ENCODE measurements around the gene RANBP3.
A peak's percentile ranks its signal among the peaks of the same experiment; 100 is the strongest.
"Not testable (repeated sequence)": the region's sequence is repeated elsewhere in the genome, so short reads cannot be mapped to it uniquely, and the experiment has no call there.

RANBP3 gene

GRCh38 chr19:5977785-5978605, at the start of gene RANBP3:
Gene RANBP3 (minus strand): TSS chr19:5978140. CDS start chr19:5978082, 58 bp downstream.
- peak; percentile 99 for DNase-seq

- DNase-seq = no peak
Observed at GRCh38 chr19:6026390-6027227, 48.7 kb upstream of the RANBP3 start.

GRCh38 chr19:6024756-6025155, 46.8 kb upstream of the RANBP3 start:
- not testable (repeated sequence) for DNase-seq

DNA sequence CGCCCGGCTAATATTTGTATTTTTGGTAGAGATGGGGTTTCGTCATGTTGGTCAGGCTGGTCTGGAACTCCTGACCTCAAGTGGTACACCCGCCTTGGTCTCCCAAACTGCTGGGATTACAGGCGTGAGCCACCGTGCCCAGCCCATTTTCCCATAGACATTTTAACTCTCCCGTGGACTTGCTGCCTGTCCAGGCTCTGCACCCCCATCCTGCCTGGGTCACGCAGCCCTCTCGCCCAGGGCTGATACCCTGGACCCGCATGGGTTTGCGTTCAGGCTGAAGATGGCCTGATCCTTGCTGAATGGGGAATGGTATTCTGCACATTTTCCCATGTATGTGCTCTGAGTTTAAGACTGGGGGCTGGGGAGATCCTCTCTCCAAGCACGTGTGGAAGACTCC, 46.0 kb upstream of the RANBP3 start:
- DNase-seq = no peak

DNA sequence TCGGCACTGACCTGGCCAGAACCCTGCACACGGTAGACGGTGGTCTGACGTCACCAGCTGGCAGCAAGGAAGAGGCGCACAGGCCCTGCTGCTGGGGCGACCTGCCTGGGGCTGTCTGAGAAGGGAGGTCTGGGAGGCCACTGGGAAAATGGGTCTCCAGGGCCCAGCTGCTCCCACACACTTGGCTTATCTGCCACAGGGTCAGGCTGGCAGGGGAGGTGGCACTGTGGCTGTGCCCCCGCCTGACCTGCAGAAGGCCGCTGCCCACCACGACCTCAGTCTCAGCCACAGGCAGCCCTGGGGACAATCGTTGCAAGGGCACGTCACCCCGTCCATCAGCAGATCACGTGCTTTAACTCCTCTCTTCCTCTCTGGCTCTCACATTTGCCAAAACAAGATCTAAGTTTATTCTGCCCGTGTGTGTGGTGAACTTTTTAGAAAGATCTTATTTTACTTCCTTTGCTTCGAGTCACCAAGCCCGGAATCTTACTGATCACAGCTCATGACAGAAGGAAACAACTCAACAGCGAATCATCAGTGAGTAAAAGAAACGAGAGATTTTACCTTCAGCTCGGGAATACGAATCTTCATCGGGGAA, 45.2 kb upstream of the RANBP3 start:
- DNase-seq = no peak

- no peak for DNase-seq
Observed at GRCh38 chr19:6022570-6023064, 44.7 kb upstream of the RANBP3 start.

- DNase-seq = peak; percentile 87
Observed at GRCh38 chr19:6021878-6022569, 44.1 kb upstream of the RANBP3 start.

GRCh38 chr19:6020972-6021805, 43.2 kb upstream of the RANBP3 start:
- DNase-seq = peak; percentile 57

DNA sequence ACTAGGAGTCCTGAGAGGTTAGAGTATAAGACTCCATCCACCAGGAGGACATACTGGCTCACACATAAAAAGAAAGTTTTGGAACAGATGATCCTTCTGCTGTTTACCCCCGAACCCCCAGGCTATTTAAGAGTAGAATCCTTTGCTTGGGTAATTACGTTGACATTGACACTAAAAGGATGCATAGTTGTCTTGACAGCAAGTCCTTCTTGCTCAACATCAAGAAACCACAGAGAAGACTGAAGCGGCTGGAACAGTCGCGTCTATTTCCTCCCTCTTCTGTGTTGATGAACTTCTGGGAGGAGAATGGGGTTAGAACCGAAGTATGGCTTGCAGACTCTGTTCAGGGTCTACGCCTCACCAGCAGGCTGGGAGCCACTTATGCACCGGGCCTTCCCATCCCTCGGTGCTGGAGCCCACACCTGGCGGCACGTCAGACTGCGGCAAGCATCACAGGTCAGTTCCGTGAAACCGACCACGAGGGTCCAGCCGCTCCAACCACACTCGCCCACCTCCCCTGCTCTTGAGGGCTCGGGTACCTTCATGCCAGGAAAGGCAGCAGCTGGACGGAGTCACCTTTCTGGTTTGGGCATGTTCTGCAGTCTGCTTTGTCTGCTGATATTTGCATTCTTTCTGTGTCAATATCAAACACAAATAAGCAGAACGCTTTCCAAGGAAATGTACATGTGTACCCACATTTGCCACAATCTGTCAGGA, 42.4 kb upstream of the RANBP3 start:
- DNase-seq = peak; percentile 89

GRCh38 chr19:6018786-6019185, 40.8 kb upstream of the RANBP3 start:
- peak; percentile 18 for DNase-seq

DNA sequence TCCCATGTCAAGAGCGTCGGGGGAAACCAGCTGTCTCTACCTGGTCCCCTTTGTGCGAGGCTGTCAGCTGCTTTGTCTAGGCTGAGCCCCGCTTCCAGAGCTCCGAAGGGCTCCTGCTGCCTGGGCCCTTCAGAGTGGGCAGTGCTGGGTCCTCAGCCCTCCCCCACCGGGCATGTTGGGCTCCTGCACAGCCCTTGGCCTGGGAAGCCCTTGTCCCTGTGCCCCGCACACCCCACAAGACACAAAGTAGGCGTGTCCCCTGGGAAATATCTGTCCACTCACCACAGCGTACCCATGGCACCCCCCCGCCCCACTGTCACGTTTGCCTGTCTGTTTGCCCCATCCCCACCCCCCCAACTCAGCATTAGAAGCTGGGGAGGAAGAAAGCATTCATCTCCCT, 39.6 kb upstream of the RANBP3 start:
- no peak for DNase-seq

DNA sequence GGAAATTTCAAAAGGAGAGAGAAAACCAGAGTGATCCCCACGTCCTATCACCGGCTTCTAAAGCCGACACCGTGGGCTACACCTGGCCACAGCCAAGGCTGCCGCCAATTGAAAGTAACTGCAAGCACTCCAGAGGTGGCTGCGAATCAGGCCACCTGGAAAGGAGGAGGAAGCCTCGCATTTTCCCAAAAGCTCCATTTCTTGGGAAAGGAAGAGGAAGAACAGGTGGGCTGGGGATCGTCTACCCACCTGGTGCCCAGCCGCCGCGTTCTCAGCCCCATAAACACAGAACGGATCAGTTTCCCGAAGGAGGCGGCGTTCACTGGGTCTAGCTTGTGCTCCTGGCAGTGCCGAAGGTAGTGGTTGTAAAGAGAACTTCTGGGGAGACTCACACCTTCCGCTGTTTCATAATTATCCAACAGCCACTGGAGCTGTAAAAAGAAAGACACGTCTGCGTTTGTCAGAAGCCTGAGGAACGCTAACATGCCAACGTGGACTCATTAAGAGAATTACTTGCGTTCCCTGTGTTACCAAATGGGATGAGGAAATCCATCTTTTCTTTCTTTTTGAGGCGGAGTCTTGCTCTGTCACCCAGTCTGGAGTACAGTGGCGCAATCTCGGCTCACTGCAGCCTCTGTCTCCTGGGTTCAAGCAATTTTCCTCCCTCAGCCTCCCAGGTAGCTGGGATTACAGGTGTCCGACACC, 38.1 kb upstream of the RANBP3 start:
- no peak for DNase-seq

DNA sequence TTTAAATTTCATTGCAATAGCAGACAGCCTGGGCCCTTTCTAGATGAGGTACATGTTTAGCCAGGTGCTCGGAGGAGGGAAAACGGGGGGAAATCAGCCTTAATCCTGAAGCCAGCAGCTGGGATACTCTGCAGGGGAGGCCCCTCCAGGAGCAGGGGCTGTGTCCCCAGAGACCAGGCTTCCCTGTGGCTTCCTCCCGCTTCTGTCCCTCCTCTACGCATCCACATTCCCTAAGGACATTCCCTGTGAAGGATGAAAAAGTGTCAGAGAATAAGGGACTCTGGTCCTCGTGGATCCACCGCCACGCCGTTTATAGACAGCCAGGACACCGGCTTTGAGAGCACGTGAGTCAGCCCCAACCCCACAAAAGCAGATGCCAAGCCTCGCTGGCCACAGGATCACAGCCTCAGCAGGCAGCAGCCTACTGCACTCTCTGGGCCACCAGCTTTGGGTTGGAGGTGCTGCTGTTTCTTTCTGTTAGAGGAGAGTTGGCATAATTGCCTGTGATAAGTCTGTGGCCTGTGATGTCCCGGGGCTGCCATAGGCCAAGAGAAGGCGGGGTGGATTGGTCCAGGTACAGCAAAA, 36.7 kb upstream of the RANBP3 start:
- no peak for DNase-seq

DNA sequence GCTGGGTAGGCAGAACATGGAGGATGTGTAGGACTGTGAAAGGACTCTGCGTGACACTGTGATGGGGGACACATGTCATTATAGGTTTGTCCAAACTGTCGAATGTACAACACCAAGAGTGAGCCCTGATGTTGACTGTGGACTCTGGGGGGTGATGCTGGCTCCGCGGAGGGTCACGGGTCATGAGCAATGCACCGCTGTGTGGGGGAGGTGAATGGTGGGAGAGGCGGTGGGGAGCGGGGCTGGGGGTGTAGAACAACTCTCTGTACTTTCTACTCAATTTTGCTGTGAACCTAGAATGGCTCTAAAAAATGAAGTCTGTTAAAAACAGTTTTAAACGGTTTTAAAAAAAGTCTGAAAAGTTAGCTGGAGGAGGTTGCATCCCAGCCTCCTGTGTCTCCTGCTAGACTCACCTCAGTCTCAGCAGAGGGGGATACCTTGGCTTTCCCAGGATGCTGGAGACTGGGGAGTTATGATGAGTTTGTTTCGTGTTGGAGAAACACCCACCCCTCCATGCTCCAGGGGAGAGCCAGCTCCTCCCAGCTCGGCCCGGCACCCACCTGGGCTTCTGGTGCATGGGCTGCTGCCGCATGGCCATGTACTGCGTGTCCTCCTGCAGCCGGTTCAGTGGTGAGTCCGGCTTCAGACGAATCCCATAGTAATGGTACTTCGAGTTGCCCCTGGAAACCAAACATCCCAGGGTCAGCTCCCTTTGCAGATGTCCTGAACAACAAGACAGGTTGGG, 34.7 kb upstream of the RANBP3 start:
- no peak for DNase-seq

DNA sequence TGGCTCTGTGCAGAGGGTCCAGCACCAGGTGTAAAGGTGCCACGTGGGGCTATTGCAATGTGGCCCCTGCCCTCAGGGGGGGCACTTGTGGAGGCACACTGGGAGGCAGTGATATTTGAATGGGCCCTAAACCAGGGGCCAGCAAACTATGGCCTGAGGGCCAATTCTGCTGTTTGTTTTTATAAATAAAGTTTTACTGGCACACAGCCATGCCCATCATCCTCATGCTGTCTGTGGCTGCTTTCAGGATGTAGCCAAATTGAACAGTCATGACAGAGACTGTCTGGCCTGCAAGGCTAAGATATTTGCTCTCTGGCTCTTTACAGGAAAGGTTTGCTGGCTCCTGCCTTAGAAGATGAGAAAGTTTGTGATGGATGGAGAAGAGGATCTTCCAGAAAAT, 33.9 kb upstream of the RANBP3 start:
- no peak for DNase-seq

DNA sequence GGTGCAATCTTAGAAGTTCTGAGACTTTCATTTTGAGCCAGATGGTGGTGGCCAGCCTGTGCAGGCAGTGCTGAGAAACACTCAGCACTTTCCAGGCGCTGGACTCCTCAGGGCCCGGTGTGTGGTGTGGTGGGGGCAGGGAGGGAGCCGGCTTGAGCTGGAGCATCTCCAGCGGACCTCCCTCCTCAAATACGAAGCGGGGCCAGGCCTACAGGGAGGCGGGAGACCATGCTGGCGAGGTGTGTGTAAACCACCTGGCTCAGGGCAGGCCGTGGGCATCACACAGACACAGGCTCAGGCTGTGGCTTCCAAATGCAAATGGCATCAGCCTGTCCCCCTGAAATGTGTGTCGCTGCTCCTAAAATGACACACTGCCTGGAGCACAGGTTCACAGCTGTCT, 33.3 kb upstream of the RANBP3 start:
- no peak for DNase-seq

DNA sequence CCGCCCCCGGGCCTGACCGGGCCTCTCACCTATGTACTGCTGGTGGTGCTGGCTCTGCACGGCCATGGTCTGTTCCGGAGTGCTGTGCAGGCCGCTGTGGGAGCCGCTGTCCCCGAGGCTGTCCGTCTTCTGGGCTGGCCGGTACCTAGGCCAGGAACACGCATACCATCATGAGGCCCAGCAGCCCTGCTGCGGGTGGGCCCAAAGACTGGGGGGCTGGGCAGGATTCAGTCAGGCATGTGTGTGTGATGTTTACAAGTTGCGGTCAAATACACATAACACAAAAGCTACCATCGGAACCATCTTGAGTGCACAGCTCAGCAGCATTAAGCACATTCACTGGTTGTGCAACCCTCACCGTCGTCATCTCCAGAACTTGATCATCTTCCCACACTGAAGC, 32.2 kb upstream of the RANBP3 start:
- DNase-seq = no peak

- DNase-seq = no peak
Observed at GRCh38 chr19:6007866-6008265, 29.9 kb upstream of the RANBP3 start.

GRCh38 chr19:6006896-6007295, 29.0 kb upstream of the RANBP3 start:
- DNase-seq = no peak

Data from NCI-H510A treated with DMSO at 0.1 percent for 48 hours (cell line).